Activated CD4-positive, alpha-beta memory T cell treated with anti-CD3 and anti-CD28 coated beads for 36 hours (primary cell): Measurements from ENCODE around the gene DCP1A. TPM values are rescaled to one million over a fixed set of nuclear protein-coding genes. Genes with fewer than 3 reads are reported as not detected.
"Not testable (repeated sequence)": the region's sequence is repeated elsewhere in the genome, so short reads cannot be mapped to it uniquely, and the experiment has no call there.

Experiments
- CTCF ChIA-PET: fragments of 350-600 bp; sonication (Branson Sonifier 250); formaldehyde crosslinking; loops from one replicate; lab custom pipeline; 2021; ENCODE audit warnings: antibody characterized with exemption, inconsistent platforms; lab: Charles Lee
- POLR2A ChIA-PET: fragments of 350-600 bp; sonication (Branson Sonifier 250); formaldehyde crosslinking; loops from one replicate; lab custom pipeline; 2021; ENCODE audit warnings: antibody characterized with exemption; lab: Charles Lee
- DNase-seq: peaks from one replicate; pipeline ENCODE4 v3.0.0-alpha.2; 2020
- H3K27ac Mint-ChIP-seq: one replicate; pipeline ENCODE4 v1.8.0; 2021; ENCODE audit warnings: mixed read lengths
- H3K27me3 Mint-ChIP-seq: one replicate; pipeline ENCODE4 v1.8.0; 2021; ENCODE audit warnings: mixed read lengths
- H3K36me3 Mint-ChIP-seq: one replicate; pipeline ENCODE4 v1.8.0; 2021; ENCODE audit warnings: mixed read lengths
- H3K4me1 Mint-ChIP-seq: one replicate; pipeline ENCODE4 v1.8.0; 2021; ENCODE audit warnings: low read depth, mixed read lengths
- H3K4me3 Mint-ChIP-seq: one replicate; pipeline ENCODE4 v1.8.0; 2021; ENCODE audit warnings: mild to moderate bottlenecking, mixed read lengths
- H3K9me3 Mint-ChIP-seq: one replicate; pipeline ENCODE4 v1.8.0; 2021; ENCODE audit warnings: mixed read lengths
- intact Hi-C: fragments of 100-400 bp; cut with micrococcal nuclease; formaldehyde crosslinking; loops from one replicate; pipeline ENCODE4 v1.15.1; 2023
- total RNA-seq, 2 experiments: library from RNA; stranded (reverse); gene quantifications; one replicate each; pipeline ENCODE4 v1.2.3, GENCODE V29; 2021

DCP1A gene
- total RNA-seq, result 10 to 100 TPM; 32.0 to 32.7 TPM

DNA sequence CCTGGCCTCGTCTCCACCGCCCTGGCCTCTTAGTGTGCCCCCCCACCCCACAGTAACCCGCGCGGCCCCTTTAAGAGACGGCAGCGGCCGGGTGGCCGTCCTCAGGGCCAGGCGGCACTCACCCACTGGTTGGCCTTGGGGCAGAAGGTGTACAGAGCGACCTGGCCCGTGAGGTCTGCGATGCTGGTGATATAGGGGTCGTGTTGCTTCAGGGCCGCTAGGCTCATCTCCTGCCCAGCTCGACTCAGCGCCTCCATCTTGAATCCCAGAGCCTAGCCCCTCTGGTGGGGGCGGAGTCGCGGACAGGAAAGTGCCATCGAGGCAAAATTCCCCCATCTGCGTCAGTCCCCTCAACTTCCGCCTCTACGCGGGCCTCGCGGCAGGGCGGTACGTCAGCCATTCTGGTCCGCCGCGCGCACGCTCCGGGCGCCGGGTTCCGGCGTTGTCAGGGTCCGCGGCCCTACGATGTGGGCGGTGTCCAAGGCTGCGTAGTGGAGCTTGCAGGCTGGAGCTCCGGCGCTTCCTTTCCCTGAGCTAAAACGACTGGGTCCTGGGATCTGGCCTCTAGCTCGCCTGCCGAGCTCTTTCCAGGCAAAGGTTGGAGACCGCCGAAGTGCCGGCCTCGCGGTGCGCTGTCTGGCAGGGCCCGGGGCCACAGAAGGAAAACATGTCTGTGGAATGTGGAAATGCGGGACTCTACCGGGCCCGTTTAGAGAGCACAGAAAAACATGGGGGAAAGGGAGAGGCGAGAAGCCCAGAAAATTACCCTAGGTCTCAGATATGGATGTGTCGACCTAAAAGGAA, at the start of gene DCP1A:
TSS of gene DCP1A (minus strand) at position 283 of the 804 bp plus-strand sequence. CDS start at position 257, 26 bp downstream.
- Mint-ChIP-seq H3K4me1 (peaks cover 20% of the 10 kb centered on the region), H3K36me3 (peaks cover 3% of the 10 kb centered on the region), H3K9me3 (no peaks in the 10 kb centered on the region), H3K27me3 (no peaks in the 10 kb centered on the region), H3K4me3 (peak within 1 kb of the TSS; percentile 97), H3K27ac (peak within 1 kb of the TSS; percentile 90)
- CTCF ChIA-PET, result interaction anchor here (0.9 to 1.3 kb wide), 3 partner anchors 9 to 127 kb away, joined by 3 to 4 read pairs (median 3); no protein-coding TSS in a partner anchor
- intact Hi-C loops, result loop anchor here (1.0 to 10.0 kb wide), 3 partner anchors 92 to 543 kb away; partner anchors contain the start of gene SELENOK
- DNase-seq, result peak; percentile 97
- POLR2A ChIA-PET, result interaction anchor here (0.7 to 1.7 kb wide), 6 partner anchors 9 to 545 kb away, joined by 3 to 10 read pairs (median 3); partner anchors contain the start of genes PRKCD and SELENOK

DNA sequence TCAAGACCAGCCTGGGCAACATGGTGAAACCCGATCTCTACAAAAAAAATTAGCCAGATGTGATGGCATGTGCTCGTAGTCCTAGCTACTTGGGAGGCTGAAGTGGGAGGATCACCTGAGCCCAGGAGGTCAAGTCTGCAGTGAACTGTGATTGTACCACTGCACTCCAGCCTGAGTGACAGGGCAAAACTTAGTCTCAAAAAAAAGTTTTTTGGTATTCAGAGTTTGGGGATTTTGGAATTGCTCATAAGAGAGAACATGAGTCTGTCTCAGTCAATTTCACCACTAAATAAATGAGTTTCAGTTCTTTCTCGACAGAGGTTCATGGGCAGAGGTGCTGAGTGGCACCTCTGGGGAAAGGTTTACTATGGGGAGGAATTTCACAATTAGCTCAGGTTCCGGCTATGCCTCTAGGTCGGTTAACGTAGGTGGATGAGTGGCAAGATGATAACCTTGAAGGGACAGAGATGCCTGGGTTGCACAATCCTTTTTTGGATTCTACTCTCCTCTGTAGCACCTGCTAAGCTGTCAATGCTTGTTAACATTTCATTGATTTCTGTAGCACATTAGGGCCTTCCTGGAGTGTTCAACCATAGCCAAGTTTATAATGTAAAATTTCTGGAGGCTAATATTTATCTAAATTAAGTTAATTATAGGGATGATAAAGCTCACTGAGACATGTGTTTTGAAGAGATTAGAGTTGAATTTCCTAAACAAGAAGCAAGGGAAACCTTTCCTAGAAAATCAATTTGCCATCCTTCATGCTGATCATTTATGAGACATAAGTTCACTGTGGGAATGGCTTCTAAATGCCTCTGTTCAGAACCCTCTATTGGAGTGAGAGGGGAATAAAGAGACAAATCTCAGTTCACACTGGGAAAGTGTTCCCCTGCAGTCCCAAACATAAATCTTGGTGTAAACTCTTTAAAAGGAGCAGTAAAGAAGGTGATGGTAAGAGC, 37.4 kb upstream of the DCP1A start:
- no peaks in the 10 kb centered on the region for H3K36me3 Mint-ChIP-seq
- ChIA-PET CTCF (no interaction called here), POLR2A (no interaction called here)
- no peak overlapping the region for H3K4me3 Mint-ChIP-seq
- H3K9me3 Mint-ChIP-seq, result no peaks in the 10 kb centered on the region
- H3K27me3 Mint-ChIP-seq, result peaks cover 15% of the 10 kb centered on the region
- intact Hi-C loops, result no loop called here
- H3K4me1 Mint-ChIP-seq, result no peaks in the 10 kb centered on the region
- no peak overlapping the region for H3K27ac Mint-ChIP-seq
- DNase-seq, result no peak

DNA sequence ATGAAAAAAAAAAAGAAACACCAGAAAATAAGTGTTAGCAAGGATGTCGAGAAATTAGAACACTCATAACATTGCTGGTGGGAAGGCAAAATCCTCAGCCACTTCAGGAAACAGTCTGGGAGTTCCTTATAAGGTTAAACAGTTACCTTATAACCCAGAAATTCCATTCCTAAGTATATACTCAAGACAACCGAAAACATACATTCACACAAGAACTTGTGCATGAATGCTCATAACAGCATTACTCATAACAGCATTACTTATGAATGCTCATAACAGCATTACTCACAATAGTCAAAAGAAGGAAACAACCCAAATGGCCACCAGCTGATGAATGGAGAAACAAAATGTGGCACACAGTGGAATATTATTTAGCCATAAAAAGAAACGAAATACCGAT, 34.8 kb upstream of the DCP1A start:
- ChIA-PET POLR2A (no interaction called here), CTCF (no interaction called here)
- Mint-ChIP-seq H3K4me1 (no peaks in the 10 kb centered on the region), H3K27me3 (peaks cover 20% of the 10 kb centered on the region), H3K36me3 (no peaks in the 10 kb centered on the region), H3K4me3 (no peak overlapping the region), H3K9me3 (no peaks in the 10 kb centered on the region), H3K27ac (no peak overlapping the region)
- DNase-seq, result no peak
- intact Hi-C loops, result no loop called here

DNA sequence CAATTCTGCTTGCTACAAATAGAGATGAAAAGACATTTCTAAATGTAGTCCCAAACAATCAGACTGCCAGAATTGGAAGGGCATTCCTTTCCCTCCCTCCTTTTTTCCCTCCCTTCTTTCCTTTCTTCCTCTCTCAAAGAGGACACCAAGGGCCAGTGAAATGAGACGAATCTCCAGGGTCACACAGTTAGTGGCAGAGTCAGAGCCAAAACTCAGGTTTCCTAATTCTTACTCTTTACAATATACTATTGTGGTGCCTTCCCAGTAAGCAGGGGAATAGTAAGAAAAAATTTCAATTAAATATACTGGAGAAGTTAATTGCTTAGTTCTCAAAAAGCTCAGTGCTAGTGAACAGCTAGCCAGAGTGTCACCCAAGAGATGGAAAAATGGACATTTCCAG, 33.0 kb upstream of the DCP1A start:
- H3K27ac Mint-ChIP-seq, result no peak overlapping the region
- H3K4me3 Mint-ChIP-seq, result no peak overlapping the region
- CTCF ChIA-PET, result interaction anchor here (0.8 kb wide), 2 partner anchors 21 to 330 kb away, joined by 3 read pairs; no protein-coding TSS in a partner anchor
- H3K36me3 Mint-ChIP-seq, result no peaks in the 10 kb centered on the region
- H3K4me1 Mint-ChIP-seq, result no peaks in the 10 kb centered on the region
- peaks cover 16% of the 10 kb centered on the region for H3K27me3 Mint-ChIP-seq
- no peaks in the 10 kb centered on the region for H3K9me3 Mint-ChIP-seq
- no peak for DNase-seq
- POLR2A ChIA-PET, result no interaction called here
- intact Hi-C loops, result no loop called here

- DNase-seq, result no peak
- POLR2A ChIA-PET, result no interaction called here
- Mint-ChIP-seq H3K27me3 (peaks cover 19% of the 10 kb centered on the region), H3K4me1 (no peaks in the 10 kb centered on the region), H3K36me3 (no peaks in the 10 kb centered on the region), H3K27ac (no peak overlapping the region), H3K9me3 (no peaks in the 10 kb centered on the region), H3K4me3 (no peak overlapping the region)
- intact Hi-C loops, result loop anchor here (5.0 kb wide), 1 partner anchor 117 kb away; no protein-coding TSS in a partner anchor
- CTCF ChIA-PET, result no interaction called here
These were observed 32.6 kb upstream of the DCP1A start for GRCh38 chr3:53379898-53380297.

- DNase-seq, result no peak
- H3K27me3 Mint-ChIP-seq, result peaks cover 16% of the 10 kb centered on the region
- CTCF ChIA-PET, result interaction anchor here (6.9 kb wide), 1 partner anchor 332 kb away, joined by 59 read pairs; no protein-coding TSS in a partner anchor
These were observed 30.5 kb upstream of the DCP1A start for GRCh38 chr3:53377794-53378193.

DNA sequence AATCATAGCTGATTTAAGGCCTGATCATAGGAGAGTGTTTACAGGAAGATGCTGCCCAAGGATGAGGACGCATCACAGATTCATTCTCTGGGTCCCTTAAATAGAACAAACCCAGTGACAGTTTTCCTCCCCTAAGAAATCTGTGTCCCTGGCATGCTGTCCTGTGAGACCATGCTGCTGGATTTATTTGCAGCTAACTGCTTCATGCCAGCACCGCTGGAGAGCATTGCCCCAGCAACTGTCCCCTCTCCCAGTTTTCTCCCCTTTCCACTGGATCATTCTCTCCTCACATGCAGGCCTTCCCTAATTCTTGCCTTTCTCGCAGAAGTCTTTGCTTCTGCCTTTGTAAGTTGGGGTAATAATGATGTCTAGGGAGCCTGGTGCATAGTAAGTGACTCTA, 29.3 kb upstream of the DCP1A start:
- no peak for DNase-seq
- H3K27me3 Mint-ChIP-seq, result peaks cover 19% of the 10 kb centered on the region
- no peaks in the 10 kb centered on the region for H3K36me3 Mint-ChIP-seq
- ChIA-PET CTCF (interaction anchor here (6.9 kb wide), 1 partner anchor 333 kb away, joined by 59 read pairs; no protein-coding TSS in a partner anchor), POLR2A (no interaction called here)
- H3K27ac Mint-ChIP-seq, result no peak overlapping the region
- H3K9me3 Mint-ChIP-seq, result no peaks in the 10 kb centered on the region
- no peak overlapping the region for H3K4me3 Mint-ChIP-seq
- no peaks in the 10 kb centered on the region for H3K4me1 Mint-ChIP-seq
- intact Hi-C loops, result loop anchor here (5.0 kb wide), 1 partner anchor 121 kb away; no protein-coding TSS in a partner anchor

More at GRCh38 chr3:53377794-53378193, 30.5 kb upstream of the DCP1A start:
- POLR2A ChIA-PET, result no interaction called here
- Mint-ChIP-seq H3K9me3 (no peaks in the 10 kb centered on the region), H3K4me3 (no peak overlapping the region), H3K4me1 (no peaks in the 10 kb centered on the region), H3K36me3 (no peaks in the 10 kb centered on the region), H3K27ac (no peak overlapping the region)
- intact Hi-C loops, result loop anchor here (5.0 kb wide), 1 partner anchor 120 kb away; no protein-coding TSS in a partner anchor

DNA sequence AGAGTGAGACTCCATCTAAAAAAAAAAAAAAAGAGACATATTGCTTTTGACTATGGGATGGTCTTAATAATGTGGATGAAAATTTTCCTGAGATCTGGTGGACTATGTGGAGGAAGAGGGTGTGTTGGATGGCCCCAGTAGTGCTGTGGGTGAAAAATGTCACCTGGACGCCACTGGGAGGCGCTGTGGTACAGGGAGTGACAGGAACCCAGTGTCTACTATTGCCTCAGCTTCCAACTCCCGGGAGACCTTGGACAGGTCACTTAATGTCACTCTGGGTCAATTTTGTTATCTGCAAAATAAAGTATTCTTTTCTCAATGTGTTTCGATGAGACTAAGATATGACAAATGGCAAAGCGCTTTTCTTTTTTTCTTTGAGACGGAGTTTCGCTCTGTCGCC, 27.7 kb upstream of the DCP1A start:
- H3K4me3 Mint-ChIP-seq, result no peak overlapping the region
- POLR2A ChIA-PET, result no interaction called here

DNA sequence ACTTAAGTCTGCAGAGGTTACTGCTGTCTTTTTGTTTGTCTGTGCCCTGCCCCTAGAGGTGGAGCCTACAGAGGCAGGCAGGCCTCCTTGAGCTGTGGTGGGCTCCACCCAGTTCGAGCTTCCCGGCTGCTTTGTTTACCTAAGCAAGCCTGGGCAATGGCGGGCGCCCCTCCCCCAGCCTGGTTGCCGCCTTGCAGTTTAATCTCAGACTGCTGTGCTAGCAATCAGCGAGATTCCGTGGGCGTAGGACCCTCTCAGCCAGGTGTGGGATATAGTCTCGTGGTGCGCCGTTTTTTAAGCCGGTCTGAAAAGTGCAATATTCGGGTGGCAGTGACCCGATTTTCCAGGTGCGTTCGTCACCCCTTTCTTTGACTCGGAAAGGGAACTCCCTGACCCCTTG, 23.4 kb upstream of the DCP1A start:
- intact Hi-C loops, H3K9me3 Mint-ChIP-seq, DNase-seq, H3K4me3 Mint-ChIP-seq, H3K4me1 Mint-ChIP-seq, H3K27ac Mint-ChIP-seq, H3K36me3 Mint-ChIP-seq, POLR2A ChIA-PET, CTCF ChIA-PET: not testable (repeated sequence)
- peaks cover 15% of the 10 kb centered on the region for H3K27me3 Mint-ChIP-seq

More for the DNA sequence above, 27.7 kb upstream of the DCP1A start:
- H3K4me1 Mint-ChIP-seq, result no peaks in the 10 kb centered on the region
- H3K27ac Mint-ChIP-seq, result no peak overlapping the region
- intact Hi-C loops, result loop anchor here (1.0 to 5.0 kb wide), 3 partner anchors 122 to 335 kb away; no protein-coding TSS in a partner anchor
- peak; percentile 75 for DNase-seq
- CTCF ChIA-PET, result interaction anchor here (0.9 to 6.9 kb wide), 5 partner anchors 18 to 470 kb away, joined by 3 to 59 read pairs (median 3); no protein-coding TSS in a partner anchor
- H3K9me3 Mint-ChIP-seq, result no peaks in the 10 kb centered on the region
- H3K27me3 Mint-ChIP-seq, result peaks cover 22% of the 10 kb centered on the region
- peaks cover 1% of the 10 kb centered on the region for H3K36me3 Mint-ChIP-seq

DNA sequence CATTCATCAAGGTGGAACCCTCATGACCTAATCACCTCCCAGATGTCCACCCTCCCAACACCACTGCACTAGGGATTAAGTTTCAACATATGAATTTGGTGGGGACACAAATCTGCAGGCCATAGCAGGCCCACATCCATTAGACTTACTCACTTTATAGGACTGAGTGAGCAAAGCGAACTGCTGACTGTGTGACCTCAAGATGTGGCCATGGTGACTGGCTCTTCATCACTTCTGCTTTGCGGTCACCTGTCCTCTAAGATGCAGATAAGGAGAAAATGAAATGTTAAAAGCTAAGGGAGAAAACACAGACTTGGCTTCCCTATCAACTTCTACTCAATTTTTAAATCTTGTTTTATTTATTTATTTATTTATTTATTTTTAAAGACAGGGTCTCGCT, 14.5 kb upstream of the DCP1A start:
- Mint-ChIP-seq H3K9me3 (no peaks in the 10 kb centered on the region), H3K27me3 (no peaks in the 10 kb centered on the region), H3K4me1 (no peaks in the 10 kb centered on the region), H3K36me3 (no peaks in the 10 kb centered on the region), H3K4me3 (no peak overlapping the region), H3K27ac (no peak overlapping the region)
- DNase-seq, result no peak
- CTCF ChIA-PET, result no interaction called here
- POLR2A ChIA-PET, result interaction anchor here (0.7 kb wide), 1 partner anchor 26 kb away, joined by 3 read pairs; no protein-coding TSS in a partner anchor
- intact Hi-C loops, result no loop called here

DNA sequence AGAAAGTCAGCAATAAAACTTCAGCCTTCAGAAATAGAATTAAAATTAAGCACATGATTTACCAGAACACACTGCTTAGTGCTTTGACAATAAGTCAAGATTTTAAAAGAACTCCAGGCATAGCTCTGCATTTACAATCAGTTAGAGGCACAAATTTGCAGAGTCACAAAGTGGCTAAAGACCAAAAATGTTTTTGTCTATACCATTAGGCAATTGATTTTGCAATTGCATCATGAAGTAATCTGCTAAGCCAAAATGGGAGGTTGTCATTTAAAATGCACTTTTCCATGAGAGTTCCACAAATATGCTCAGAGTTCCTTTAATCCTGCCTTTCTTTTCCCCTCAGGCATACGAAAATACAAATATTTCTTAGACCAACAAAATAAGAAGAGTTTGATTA, 10.1 kb upstream of the DCP1A start:
- H3K27ac Mint-ChIP-seq, result no peak overlapping the region
- DNase-seq, result no peak
- ChIA-PET POLR2A (no interaction called here), CTCF (interaction anchor here (1.2 kb wide), 1 partner anchor 10 kb away, joined by 3 read pairs; the partner anchor contains the start of gene DCP1A)
- H3K9me3 Mint-ChIP-seq, result no peaks in the 10 kb centered on the region
- intact Hi-C loops, result loop anchor here (10.0 kb wide), 1 partner anchor 133 kb away; no protein-coding TSS in a partner anchor
- H3K4me3 Mint-ChIP-seq, result no peak overlapping the region
- H3K27me3 Mint-ChIP-seq, result no peaks in the 10 kb centered on the region
- peaks cover 5% of the 10 kb centered on the region for H3K4me1 Mint-ChIP-seq
- no peaks in the 10 kb centered on the region for H3K36me3 Mint-ChIP-seq
